ENCODE results near the gene PTPRD. TPM values are rescaled to one million over a fixed set of nuclear protein-coding genes. Genes with fewer than 3 reads are reported as not detected.
A peak's percentile ranks its signal among the peaks of the same experiment; 100 is the strongest.

The PTPRD gene
- total and polyA plus RNA-seq, 4 donors, result 97.4 to 229 (median 161) TPM

DNA sequence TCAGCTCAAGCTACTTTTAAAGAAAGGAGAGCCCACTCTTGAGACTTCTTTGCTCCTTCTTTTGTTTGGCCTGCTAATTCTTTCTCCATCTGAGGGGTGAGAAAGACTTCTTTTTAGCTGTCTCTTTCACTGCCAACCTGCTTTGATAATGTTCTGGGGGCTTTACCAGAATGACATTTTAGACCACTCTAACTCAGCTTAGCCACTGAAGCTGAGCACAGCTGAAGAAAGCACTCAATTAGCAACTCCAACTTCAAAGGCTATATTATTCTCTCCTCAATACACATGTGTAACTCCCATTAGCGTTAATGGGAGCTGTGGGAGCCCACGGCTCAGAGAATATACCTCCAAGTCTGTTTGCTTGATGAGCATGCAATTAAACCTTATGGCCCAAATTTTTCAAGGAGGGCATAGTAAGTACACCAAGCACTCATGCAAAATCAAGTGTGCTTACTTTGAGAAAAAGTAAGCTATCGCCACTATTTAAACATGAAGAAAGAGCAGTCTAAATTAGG is 1997.8 kb downstream of the PTPRD start:
- Histone ChIP-seq H3K27me3 (ENCODE audit: control insufficient read depth, insufficient read depth, low read length) (no peaks in the 10 kb centered on the region), H3K9me3 (ENCODE audit: control insufficient read depth, insufficient read depth, low read length) (no peaks in the 10 kb centered on the region), H3K36me3 (ENCODE audit: control insufficient read depth, insufficient read depth, low read length) (no peaks in the 10 kb centered on the region), H3K27ac (ENCODE audit: low read depth, low read length) (no peak overlapping the region), H3K4me1 (ENCODE audit: control insufficient read depth, insufficient read depth, low read length) (no peaks in the 10 kb centered on the region), H3K4me3 (ENCODE audit: low read depth, low read length) (no peak overlapping the region)
- peak in 3 of 6 donors; percentile 26 to 91 (median 27) for DNase-seq (ENCODE audit: low read depth in 4 of 6, low spot score in 6 of 6)
- no CpG with 5 or more reads among the region's 3 CpGs for WGBS (ENCODE audit: insufficient coverage)

DNA sequence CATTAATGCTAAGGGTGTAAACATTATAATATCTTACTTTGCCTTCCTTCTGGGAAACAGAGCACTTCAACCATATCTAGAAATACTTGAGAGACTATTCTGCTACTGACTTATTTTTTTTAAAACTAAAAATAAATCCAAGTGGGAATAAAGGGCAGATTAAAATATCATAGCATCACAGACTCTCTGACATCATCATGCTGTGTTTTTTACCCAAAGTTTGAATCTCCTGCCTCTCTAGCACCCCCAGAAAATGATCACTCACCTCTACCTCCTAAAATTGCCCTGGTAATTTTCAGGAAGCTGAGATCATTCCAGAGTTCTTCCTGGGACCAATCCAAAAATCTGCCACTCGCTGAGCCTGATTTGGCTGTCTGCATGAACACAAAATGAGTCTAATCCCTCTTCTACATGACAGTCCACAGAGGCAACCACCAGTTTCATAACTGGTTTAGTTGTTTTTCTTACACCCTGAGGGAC is 1999.4 kb downstream of the PTPRD start:
- Histone ChIP-seq H3K27me3 (ENCODE audit: control insufficient read depth, insufficient read depth, low read length) (no peaks in the 10 kb centered on the region), H3K36me3 (ENCODE audit: control insufficient read depth, insufficient read depth, low read length) (no peaks in the 10 kb centered on the region), H3K9me3 (ENCODE audit: control insufficient read depth, insufficient read depth, low read length) (no peaks in the 10 kb centered on the region), H3K4me1 (ENCODE audit: control insufficient read depth, insufficient read depth, low read length) (no peaks in the 10 kb centered on the region), H3K27ac (ENCODE audit: low read depth, low read length) (no peak overlapping the region), H3K4me3 (ENCODE audit: low read depth, low read length) (no peak overlapping the region)
- WGBS (ENCODE audit: insufficient coverage), result 71% methylated on average over 1 of the region's 1 CpG
- peak in 1 of 6 donors; percentile 65 for DNase-seq (ENCODE audit: low read depth in 4 of 6, low spot score in 6 of 6)

DNA sequence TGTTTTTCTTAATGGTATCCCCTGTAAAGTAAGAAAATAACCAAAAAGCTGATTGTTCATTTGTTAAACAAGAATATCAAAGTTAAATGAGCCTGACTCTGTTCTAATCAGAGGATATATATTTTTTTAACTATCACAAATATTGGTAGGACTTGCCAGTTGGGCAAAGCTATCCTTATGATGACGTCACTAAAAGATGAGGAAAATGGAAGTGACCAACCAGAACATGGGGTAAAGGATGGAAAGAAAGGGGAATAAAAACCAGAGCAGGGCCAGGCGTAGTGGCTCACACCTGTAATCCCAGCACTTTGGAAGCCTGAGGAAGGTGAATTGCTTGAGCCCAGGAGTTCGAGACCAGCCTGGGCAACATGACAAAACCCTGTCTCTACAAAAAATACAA is 2001.6 kb downstream of the PTPRD start:
- Histone ChIP-seq H3K27ac (ENCODE audit: low read depth, low read length) (no peak overlapping the region), H3K9me3 (ENCODE audit: control insufficient read depth, insufficient read depth, low read length) (no peaks in the 10 kb centered on the region), H3K4me3 (ENCODE audit: low read depth, low read length) (no peak overlapping the region), H3K36me3 (ENCODE audit: control insufficient read depth, insufficient read depth, low read length) (no peaks in the 10 kb centered on the region), H3K27me3 (ENCODE audit: control insufficient read depth, insufficient read depth, low read length) (no peaks in the 10 kb centered on the region), H3K4me1 (ENCODE audit: control insufficient read depth, insufficient read depth, low read length) (no peaks in the 10 kb centered on the region)
- DNase-seq (ENCODE audit: low read depth in 4 of 6, low spot score in 6 of 6), result no peak
- 92% methylated on average over 2 of the region's 3 CpGs for WGBS (ENCODE audit: insufficient coverage)

DNA sequence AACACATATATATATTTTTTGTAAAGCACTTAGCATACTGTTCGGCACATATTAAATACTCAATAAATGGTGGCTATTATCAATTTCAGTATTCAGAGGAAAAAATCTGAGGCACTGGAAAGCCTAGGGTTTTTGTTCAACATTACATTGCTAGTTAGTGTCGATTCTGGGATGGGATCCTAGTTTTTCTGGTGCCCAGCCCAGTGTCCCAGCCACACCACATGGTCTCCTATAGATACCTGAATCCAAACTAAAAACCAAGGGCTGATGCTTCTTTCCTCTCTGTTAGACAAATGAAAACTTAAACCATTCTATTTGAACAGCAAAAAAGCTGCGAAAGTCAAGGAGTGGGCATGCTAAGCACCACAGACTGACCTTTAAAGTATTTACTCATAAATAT is 2002.5 kb downstream of the PTPRD start:
- H3K36me3 ChIP-seq (ENCODE audit: control insufficient read depth, insufficient read depth, low read length), result no peaks in the 10 kb centered on the region
- H3K9me3 ChIP-seq (ENCODE audit: control insufficient read depth, insufficient read depth, low read length), result no peaks in the 10 kb centered on the region
- 60% methylated on average over 2 of the region's 3 CpGs for WGBS (ENCODE audit: insufficient coverage)
- H3K27me3 ChIP-seq (ENCODE audit: control insufficient read depth, insufficient read depth, low read length), result no peaks in the 10 kb centered on the region
- no peak overlapping the region for H3K4me3 ChIP-seq (ENCODE audit: low read depth, low read length)
- no peaks in the 10 kb centered on the region for H3K4me1 ChIP-seq (ENCODE audit: control insufficient read depth, insufficient read depth, low read length)
- DNase-seq (ENCODE audit: low read depth in 4 of 6, low spot score in 6 of 6), result no peak
- no peak overlapping the region for H3K27ac ChIP-seq (ENCODE audit: low read depth, low read length)

DNA sequence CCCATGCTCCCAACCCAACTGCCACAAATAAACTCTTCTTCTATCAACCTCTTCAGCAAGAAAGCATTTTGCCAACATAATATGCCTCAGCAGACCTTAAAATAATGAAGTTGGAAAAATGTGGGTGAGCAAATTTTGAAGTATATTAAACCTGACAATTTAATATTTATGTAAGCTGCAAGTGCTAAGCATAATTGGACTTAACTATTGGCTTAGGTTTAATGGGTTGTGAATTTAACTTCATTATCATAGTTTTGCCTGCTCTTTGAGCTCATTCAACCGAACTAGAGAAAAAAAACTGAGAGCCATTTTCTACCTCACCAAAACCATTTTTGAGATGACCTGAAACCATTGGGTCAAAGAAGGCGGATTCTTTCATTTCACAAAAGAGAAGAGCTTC is 2007.7 kb downstream of the PTPRD start:
- Histone ChIP-seq H3K27me3 (ENCODE audit: control insufficient read depth, insufficient read depth, low read length) (no peaks in the 10 kb centered on the region), H3K36me3 (ENCODE audit: control insufficient read depth, insufficient read depth, low read length) (no peaks in the 10 kb centered on the region), H3K27ac (ENCODE audit: low read depth, low read length) (no peak overlapping the region), H3K4me1 (ENCODE audit: control insufficient read depth, insufficient read depth, low read length) (no peaks in the 10 kb centered on the region), H3K4me3 (ENCODE audit: low read depth, low read length) (no peak overlapping the region), H3K9me3 (ENCODE audit: control insufficient read depth, insufficient read depth, low read length) (no peaks in the 10 kb centered on the region)
- no peak for DNase-seq (ENCODE audit: low read depth in 4 of 6, low spot score in 6 of 6)
- no CpG with 5 or more reads among the region's 2 CpGs for WGBS (ENCODE audit: insufficient coverage)

DNA sequence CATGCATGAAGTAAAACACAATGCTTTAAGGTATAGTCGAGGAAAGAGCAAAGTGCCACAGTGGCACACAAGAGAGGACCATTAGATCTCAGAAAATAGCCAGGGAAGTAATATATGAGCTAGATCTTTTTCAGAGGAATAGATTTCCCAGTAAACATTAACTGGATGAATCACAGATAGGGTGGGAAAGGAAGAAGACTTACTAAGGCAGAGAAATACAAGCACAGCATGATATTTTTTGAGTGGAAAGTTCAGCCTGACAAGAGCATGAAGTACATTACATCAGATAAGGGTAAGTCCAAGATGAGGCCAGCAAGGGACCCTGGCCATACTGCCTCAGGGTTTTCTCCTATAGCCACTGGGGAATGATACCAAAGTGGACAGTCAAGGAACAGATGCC is 2008.6 kb downstream of the PTPRD start:
- H3K27ac ChIP-seq (ENCODE audit: low read depth, low read length), result no peak overlapping the region

DNA sequence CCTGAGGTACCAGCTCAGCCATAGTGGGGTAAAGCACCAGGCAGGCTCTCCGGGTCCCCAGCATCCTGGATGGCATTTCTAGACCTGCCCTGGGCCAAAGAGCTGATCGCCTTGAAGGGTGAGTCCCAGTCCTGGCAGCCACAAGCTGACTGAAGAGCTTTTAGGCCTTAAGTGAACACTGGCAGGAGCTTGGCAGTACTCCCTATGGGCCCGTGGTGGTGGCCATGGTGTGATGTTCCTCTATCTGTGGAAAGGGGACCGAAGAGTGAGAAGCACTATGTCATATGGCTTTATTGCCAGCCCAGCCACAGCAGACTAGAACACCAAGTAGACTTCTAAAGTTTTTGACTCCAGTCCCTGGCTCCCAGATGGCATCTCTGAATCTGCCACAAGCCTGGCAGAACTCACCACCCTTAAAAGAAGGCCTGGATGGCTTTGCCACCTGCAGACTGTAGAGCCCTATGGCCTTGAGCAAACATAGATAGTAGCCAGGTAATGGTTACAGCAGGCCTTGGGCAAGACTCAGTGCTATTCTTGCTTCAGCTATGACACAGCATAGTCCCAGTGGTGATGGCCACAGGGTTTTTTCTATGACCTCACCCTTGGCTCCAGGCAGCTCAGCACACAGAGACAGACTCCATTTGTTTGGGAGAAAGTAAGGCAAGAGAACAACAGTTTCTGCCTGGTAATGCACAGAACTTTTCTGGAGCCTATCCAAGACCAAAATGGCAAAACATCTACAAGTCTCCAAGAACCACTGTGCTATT is 2011.7 kb downstream of the PTPRD start:
- no peak for DNase-seq (ENCODE audit: low read depth in 4 of 6, low spot score in 6 of 6)
- H3K27ac ChIP-seq (ENCODE audit: low read depth, low read length), result no peak overlapping the region
- WGBS (ENCODE audit: insufficient coverage), result 89% methylated on average over 4 of the region's 4 CpGs
- no peak overlapping the region for H3K4me3 ChIP-seq (ENCODE audit: low read depth, low read length)
- no peaks in the 10 kb centered on the region for H3K9me3 ChIP-seq (ENCODE audit: control insufficient read depth, insufficient read depth, low read length)
- no peaks in the 10 kb centered on the region for H3K27me3 ChIP-seq (ENCODE audit: control insufficient read depth, insufficient read depth, low read length)
- no peaks in the 10 kb centered on the region for H3K4me1 ChIP-seq (ENCODE audit: control insufficient read depth, insufficient read depth, low read length)
- H3K36me3 ChIP-seq (ENCODE audit: control insufficient read depth, insufficient read depth, low read length), result no peaks in the 10 kb centered on the region

More for the DNA sequence above, 2008.6 kb downstream of the PTPRD start:
- Histone ChIP-seq H3K27me3 (ENCODE audit: control insufficient read depth, insufficient read depth, low read length) (no peaks in the 10 kb centered on the region), H3K4me1 (ENCODE audit: control insufficient read depth, insufficient read depth, low read length) (no peaks in the 10 kb centered on the region), H3K9me3 (ENCODE audit: control insufficient read depth, insufficient read depth, low read length) (no peaks in the 10 kb centered on the region), H3K36me3 (ENCODE audit: control insufficient read depth, insufficient read depth, low read length) (no peaks in the 10 kb centered on the region), H3K4me3 (ENCODE audit: low read depth, low read length) (no peak overlapping the region)
- WGBS (ENCODE audit: insufficient coverage), result 100% methylated on average over 1 of the region's 1 CpG
- DNase-seq (ENCODE audit: low read depth in 4 of 6, low spot score in 6 of 6), result no peak

DNA sequence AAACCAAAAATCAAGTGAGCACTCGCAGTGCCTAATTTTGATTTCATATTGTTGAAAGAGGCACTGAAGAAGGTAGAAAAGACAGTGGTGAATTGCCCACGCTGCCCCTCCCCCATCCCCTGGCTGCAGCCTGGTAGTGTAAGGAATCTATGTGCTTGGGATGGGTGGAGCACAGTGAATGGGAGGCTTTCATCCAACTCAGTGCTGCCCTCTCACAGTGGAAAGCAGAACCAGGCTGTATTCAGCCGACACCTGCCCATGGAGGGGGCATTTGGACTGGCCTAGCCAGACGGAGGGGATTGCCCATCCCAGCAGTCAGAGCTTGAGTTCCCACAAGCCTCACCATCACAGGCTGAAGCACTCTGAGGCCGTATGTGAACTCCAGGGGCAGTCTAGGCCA is 2012.9 kb downstream of the PTPRD start:
- H3K36me3 ChIP-seq (ENCODE audit: control insufficient read depth, insufficient read depth, low read length), result no peaks in the 10 kb centered on the region
- WGBS (ENCODE audit: insufficient coverage), result 94% methylated on average over 3 of the region's 5 CpGs
- H3K27me3 ChIP-seq (ENCODE audit: control insufficient read depth, insufficient read depth, low read length), result no peaks in the 10 kb centered on the region
- H3K27ac ChIP-seq (ENCODE audit: low read depth, low read length), result no peak overlapping the region
- H3K4me3 ChIP-seq (ENCODE audit: low read depth, low read length), result no peak overlapping the region
- H3K9me3 ChIP-seq (ENCODE audit: control insufficient read depth, insufficient read depth, low read length), result no peaks in the 10 kb centered on the region
- no peak for DNase-seq (ENCODE audit: low read depth in 4 of 6, low spot score in 6 of 6)
- no peaks in the 10 kb centered on the region for H3K4me1 ChIP-seq (ENCODE audit: control insufficient read depth, insufficient read depth, low read length)

DNA sequence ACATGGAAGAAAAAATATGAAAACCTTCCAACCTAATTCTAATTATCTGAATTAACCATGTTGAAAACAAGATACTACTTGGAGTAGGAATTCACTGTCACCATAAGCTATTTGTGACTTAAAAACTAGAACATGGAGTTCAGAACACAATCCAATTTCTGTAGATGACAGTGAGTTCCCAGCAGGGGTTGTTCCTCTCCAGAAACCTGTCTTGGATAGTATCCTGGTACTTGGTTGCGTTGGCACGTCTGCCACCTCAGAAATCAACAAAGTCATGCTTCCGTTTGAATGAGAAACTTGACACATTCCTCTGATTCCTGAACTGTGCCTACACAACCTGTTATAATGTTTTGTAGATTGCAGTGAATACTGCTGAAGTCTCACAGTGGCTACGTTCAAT is 2023.3 kb downstream of the PTPRD start:
- Histone ChIP-seq H3K36me3 (ENCODE audit: control insufficient read depth, insufficient read depth, low read length) (no peaks in the 10 kb centered on the region), H3K27me3 (ENCODE audit: control insufficient read depth, insufficient read depth, low read length) (no peaks in the 10 kb centered on the region), H3K4me3 (ENCODE audit: low read depth, low read length) (no peak overlapping the region), H3K9me3 (ENCODE audit: control insufficient read depth, insufficient read depth, low read length) (no peaks in the 10 kb centered on the region), H3K4me1 (ENCODE audit: control insufficient read depth, insufficient read depth, low read length) (no peaks in the 10 kb centered on the region), H3K27ac (ENCODE audit: low read depth, low read length) (no peak overlapping the region)
- WGBS (ENCODE audit: insufficient coverage), result 86% methylated on average over 4 of the region's 4 CpGs
- no peak for DNase-seq (ENCODE audit: low read depth in 4 of 6, low spot score in 6 of 6)

DNA sequence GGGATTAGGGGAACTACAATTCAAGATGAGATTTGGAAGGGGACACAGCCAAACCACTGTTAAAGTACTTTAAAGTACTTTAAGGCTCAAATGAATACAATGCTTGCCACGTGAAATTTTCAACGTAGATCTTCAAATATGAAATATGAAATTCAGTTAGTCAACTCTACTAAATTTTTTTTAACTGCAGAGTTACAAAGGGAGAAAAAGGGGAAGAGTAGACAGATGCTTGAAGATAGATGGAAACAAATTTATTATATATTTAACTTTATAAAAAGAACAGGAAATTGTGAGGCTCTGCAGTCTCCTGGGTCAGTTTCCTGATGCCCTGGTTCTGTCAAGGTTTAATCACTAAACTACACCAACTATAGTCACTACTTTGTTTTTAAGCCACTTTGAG is 2027.8 kb downstream of the PTPRD start:
- no peaks in the 10 kb centered on the region for H3K9me3 ChIP-seq (ENCODE audit: control insufficient read depth, insufficient read depth, low read length)
- no peak overlapping the region for H3K4me3 ChIP-seq (ENCODE audit: low read depth, low read length)
- no peaks in the 10 kb centered on the region for H3K27me3 ChIP-seq (ENCODE audit: control insufficient read depth, insufficient read depth, low read length)
- no peak overlapping the region for H3K27ac ChIP-seq (ENCODE audit: low read depth, low read length)
- DNase-seq (ENCODE audit: low read depth in 4 of 6, low spot score in 6 of 6), result no peak
- no peaks in the 10 kb centered on the region for H3K4me1 ChIP-seq (ENCODE audit: control insufficient read depth, insufficient read depth, low read length)
- WGBS (ENCODE audit: insufficient coverage), result no CpG with 5 or more reads among the region's 2 CpGs
- H3K36me3 ChIP-seq (ENCODE audit: control insufficient read depth, insufficient read depth, low read length), result no peaks in the 10 kb centered on the region

Measured in spinal cord (tissue), 10 donors.